Glutamatergic neuron (in vitro differentiated cells): ENCODE data around the gene PRELID2. TPM values are rescaled to one million over a fixed set of nuclear protein-coding genes. Genes with fewer than 3 reads are reported as not detected.
A peak's percentile ranks its signal among the peaks of the same experiment; 100 is the strongest.

Source experiments
- DNase-seq: peaks from one replicate; pipeline ENCODE4 v3.0.0; 2022
- H3K27ac Mint-ChIP-seq: one replicate; pipeline ENCODE4 v1.8.0; 2020; ENCODE audit warnings: mild to moderate bottlenecking, mixed read lengths, inconsistent platforms; ENCODE audit not compliant: unreplicated experiment
- H3K27me3 Mint-ChIP-seq: one replicate; pipeline ENCODE4 v1.8.0; 2020; ENCODE audit warnings: mild to moderate bottlenecking, moderate library complexity, mixed read lengths, inconsistent platforms; ENCODE audit not compliant: unreplicated experiment
- H3K36me3 Mint-ChIP-seq: one replicate; pipeline ENCODE4 v1.8.0; 2020; ENCODE audit warnings: mild to moderate bottlenecking, mixed read lengths, inconsistent platforms; ENCODE audit not compliant: unreplicated experiment
- H3K4me1 Mint-ChIP-seq: one replicate; pipeline ENCODE4 v1.8.0; 2020; ENCODE audit warnings: mild to moderate bottlenecking, low read depth, mixed read lengths, inconsistent platforms; ENCODE audit not compliant: unreplicated experiment
- H3K4me3 Mint-ChIP-seq: one replicate; pipeline ENCODE4 v1.8.0; 2020; ENCODE audit warnings: mild to moderate bottlenecking, mixed read lengths, inconsistent platforms; ENCODE audit not compliant: unreplicated experiment
- H3K9me3 Mint-ChIP-seq: one replicate; pipeline ENCODE4 v1.8.0; 2020; ENCODE audit warnings: mild to moderate bottlenecking, moderate library complexity, mixed read lengths, inconsistent platforms; ENCODE audit not compliant: unreplicated experiment
- CTCF ChIP-seq: fragments of 200-600 bp; sonication (generic); IDR thresholded peaks from one replicate; pipeline ENCODE4 v1.5.0; 2021; ENCODE audit not compliant: partially characterized antibody, unreplicated experiment
- total RNA-seq: library from RNA; stranded (reverse); fragmentation: NEBNext Ultra II Directional; extraction: Animal tissue kit (Norgen Biotek cat#: 25700); gene quantifications from one replicate; pipeline ENCODE4 v1.2.1, GENCODE V29; 2021; ENCODE audit not compliant: unreplicated experiment

Gene PRELID2
- total RNA-seq, 1 donor from 2014 or later = 4.6 TPM

DNA sequence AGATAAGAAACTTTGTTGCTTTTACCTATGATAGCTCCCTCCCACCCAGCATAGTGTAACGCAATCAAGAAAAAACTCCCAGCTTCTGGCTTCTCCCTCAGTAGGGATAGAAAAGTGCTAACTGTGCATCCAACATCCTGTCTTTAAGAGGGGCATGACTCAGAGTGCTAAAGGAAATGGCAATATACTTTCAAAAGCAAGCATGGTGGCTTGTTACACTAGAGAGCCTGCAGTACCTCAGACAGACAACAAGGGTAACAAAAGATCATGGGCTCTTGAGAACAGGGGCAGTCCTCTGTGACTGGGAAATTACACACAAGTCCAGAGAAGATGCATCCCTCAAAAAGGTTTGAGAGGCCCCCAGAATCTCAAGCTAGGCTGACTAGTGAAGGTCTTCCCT is 37.8 kb downstream of the PRELID2 start:
- Mint-ChIP-seq H3K4me1 (peaks cover 11% of the 10 kb centered on the region), H3K27ac (no peak overlapping the region), H3K9me3 (no peaks in the 10 kb centered on the region), H3K36me3 (no peaks in the 10 kb centered on the region), H3K27me3 (no peaks in the 10 kb centered on the region), H3K4me3 (no peak overlapping the region)
- no peak for DNase-seq
- peak; percentile 12 for TF ChIP-seq CTCF

GRCh38 chr5:145796318-145796717 is 38.8 kb downstream of the PRELID2 start:
- Mint-ChIP-seq H3K4me1 (peaks cover 14% of the 10 kb centered on the region), H3K9me3 (no peaks in the 10 kb centered on the region), H3K27me3 (no peaks in the 10 kb centered on the region), H3K36me3 (no peaks in the 10 kb centered on the region), H3K4me3 (no peak overlapping the region), H3K27ac (no peak overlapping the region)
- DNase-seq = no peak
- TF ChIP-seq CTCF = no peak

DNA sequence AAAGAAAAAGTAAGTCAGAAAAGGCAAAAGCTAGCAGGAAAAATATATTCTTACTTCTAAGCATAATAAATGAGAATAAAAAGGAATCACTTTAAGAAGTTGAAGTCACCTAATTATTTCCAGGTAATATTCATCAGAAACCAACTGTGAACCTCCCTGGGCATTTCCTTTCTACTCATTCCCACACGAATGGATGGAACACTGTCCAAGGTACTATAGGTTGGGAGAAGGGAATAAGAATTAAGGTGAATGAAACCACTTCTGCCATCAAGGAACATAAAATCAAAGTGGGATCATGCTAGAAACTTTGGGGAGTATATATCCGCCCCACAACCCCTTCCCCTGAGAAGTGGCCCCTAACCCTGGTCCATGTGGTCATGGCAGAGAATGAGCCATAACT is 41.6 kb downstream of the PRELID2 start:
- H3K27ac Mint-ChIP-seq = no peak overlapping the region
- no peak overlapping the region for H3K4me3 Mint-ChIP-seq
- DNase-seq = no peak
- peaks cover 8% of the 10 kb centered on the region for H3K4me1 Mint-ChIP-seq
- H3K36me3 Mint-ChIP-seq = no peaks in the 10 kb centered on the region
- H3K9me3 Mint-ChIP-seq = no peaks in the 10 kb centered on the region
- no peak for TF ChIP-seq CTCF
- H3K27me3 Mint-ChIP-seq = no peaks in the 10 kb centered on the region

DNA sequence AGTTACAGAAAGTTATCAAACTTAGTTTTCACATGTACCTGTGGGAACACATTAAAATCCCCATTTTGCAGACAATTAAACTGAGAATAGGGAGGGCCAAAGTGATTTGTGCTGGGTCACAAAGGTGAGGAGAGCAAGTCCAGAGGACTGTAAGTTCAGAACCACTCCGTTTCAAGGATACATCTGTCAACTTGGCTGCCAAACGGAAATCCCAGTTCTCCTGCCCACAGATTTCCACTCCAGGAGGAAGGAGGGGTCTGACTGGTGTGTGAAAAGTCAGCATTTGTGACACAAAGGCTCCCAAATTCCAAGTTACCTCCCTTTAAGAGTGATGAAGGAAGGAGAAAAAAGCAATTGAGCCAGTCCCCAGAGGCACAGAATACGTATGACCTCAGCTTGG is 42.3 kb downstream of the PRELID2 start:
- Mint-ChIP-seq H3K4me3 (no peak overlapping the region), H3K27ac (no peak overlapping the region), H3K4me1 (peaks cover 8% of the 10 kb centered on the region), H3K27me3 (no peaks in the 10 kb centered on the region), H3K9me3 (no peaks in the 10 kb centered on the region), H3K36me3 (no peaks in the 10 kb centered on the region)
- DNase-seq = no peak
- TF ChIP-seq CTCF = no peak

DNA sequence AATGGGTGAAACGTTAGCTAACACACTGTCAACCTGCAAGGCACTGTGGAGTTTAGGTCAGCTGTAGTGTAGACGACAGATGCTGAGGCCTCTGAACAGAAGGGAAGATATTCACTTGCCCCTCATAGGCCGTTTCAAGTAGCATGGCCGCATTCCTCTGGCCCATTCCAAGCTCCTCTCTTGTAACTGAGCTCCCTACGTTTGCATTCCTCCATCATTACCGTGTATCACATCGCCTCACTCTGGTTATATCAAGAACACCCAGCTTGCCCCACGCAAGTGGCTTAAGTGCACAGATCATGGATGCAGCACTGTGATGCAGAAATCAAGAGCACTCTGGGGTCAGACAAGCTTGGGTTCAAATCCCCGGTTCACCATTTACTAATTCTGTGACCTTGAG is 43.3 kb downstream of the PRELID2 start:
- no peak overlapping the region for H3K4me3 Mint-ChIP-seq
- H3K27me3 Mint-ChIP-seq = no peaks in the 10 kb centered on the region
- H3K4me1 Mint-ChIP-seq = peaks cover 10% of the 10 kb centered on the region
- H3K36me3 Mint-ChIP-seq = no peaks in the 10 kb centered on the region
- TF ChIP-seq CTCF = no peak
- no peaks in the 10 kb centered on the region for H3K9me3 Mint-ChIP-seq
- DNase-seq = no peak
- no peak overlapping the region for H3K27ac Mint-ChIP-seq
